Muscle layer of colon (tissue), 2 donors: Measurements from ENCODE around the gene CCR9.

ENCODE experiments used
- H3K27ac ChIP-seq: one replicate; pipeline ENCODE4 v1.7.0; 2013; ENCODE audit warnings: low read depth, mild to moderate bottlenecking, low read length, moderate library complexity
- H3K27me3 ChIP-seq, 2 donors: one replicate each; pipeline ENCODE4 v1.7.0; 2013; ENCODE audit warnings: low read length in 2 of 2, mild to moderate bottlenecking in 2 of 2; ENCODE audit not compliant: insufficient read depth in 2 of 2, control insufficient read depth in 1 of 2
- H3K36me3 ChIP-seq: one replicate; pipeline ENCODE4 v1.7.0; 2013; ENCODE audit warnings: mild to moderate bottlenecking, low read length; ENCODE audit not compliant: insufficient read depth
- H3K4me1 ChIP-seq: one replicate; pipeline ENCODE4 v1.7.0; 2013; ENCODE audit warnings: mild to moderate bottlenecking, low read length; ENCODE audit not compliant: insufficient read depth
- H3K4me3 ChIP-seq, 2 donors: one replicate each; pipeline ENCODE4 v1.7.0; 2013; ENCODE audit warnings: low read length in 2 of 2, low read depth in 1 of 2, mild to moderate bottlenecking in 1 of 2, moderate library complexity in 1 of 2
- H3K9ac ChIP-seq: one replicate; pipeline ENCODE4 v1.7.0; 2013; ENCODE audit warnings: low read length
- H3K9me3 ChIP-seq: one replicate; pipeline ENCODE4 v1.7.0; 2013; ENCODE audit warnings: mild to moderate bottlenecking, low read length
- donor health status: abdominal sarcoma.
- donor health status: Adenocarcinoma of cecum.

Gene CCR9

GRCh38 chr3:45892161-45892560 is 5.8 kb downstream of the CCR9 start:
- no peaks in the 10 kb centered on the region for H3K4me1 ChIP-seq
- no peaks in the 10 kb centered on the region for H3K36me3 ChIP-seq
- H3K27me3 ChIP-seq, result no peaks in the 10 kb centered on the region
- H3K27ac ChIP-seq, result no peak overlapping the region
- no peak overlapping the region for H3K4me3 ChIP-seq
- H3K9me3 ChIP-seq, result no peaks in the 10 kb centered on the region
- H3K9ac ChIP-seq, result no peak overlapping the region

GRCh38 chr3:45894015-45894414 is 7.7 kb downstream of the CCR9 start:
- H3K36me3 ChIP-seq, result no peaks in the 10 kb centered on the region
- no peak overlapping the region for H3K4me3 ChIP-seq

GRCh38 chr3:45895686-45896468 is 9.5 kb downstream of the CCR9 start:
- Histone ChIP-seq H3K27ac (no peak overlapping the region), H3K27me3 (no peaks in the 10 kb centered on the region), H3K9me3 (no peaks in the 10 kb centered on the region), H3K4me1 (no peaks in the 10 kb centered on the region), H3K36me3 (no peaks in the 10 kb centered on the region), H3K9ac (no peak overlapping the region), H3K4me3 (no peak overlapping the region)

More at GRCh38 chr3:45894015-45894414, 7.7 kb downstream of the CCR9 start:
- Histone ChIP-seq H3K9ac (no peak overlapping the region), H3K9me3 (no peaks in the 10 kb centered on the region), H3K27ac (no peak overlapping the region), H3K27me3 (no peaks in the 10 kb centered on the region), H3K4me1 (no peaks in the 10 kb centered on the region)

GRCh38 chr3:45896956-45897355 is 10.6 kb downstream of the CCR9 start:
- Histone ChIP-seq H3K27ac (no peak overlapping the region), H3K36me3 (no peaks in the 10 kb centered on the region), H3K9me3 (no peaks in the 10 kb centered on the region)

GRCh38 chr3:45904931-45905330 is 18.6 kb downstream of the CCR9 start:
- no peaks in the 10 kb centered on the region for H3K4me1 ChIP-seq
- H3K4me3 ChIP-seq, result no peak overlapping the region
- H3K9ac ChIP-seq, result no peak overlapping the region
- H3K9me3 ChIP-seq, result no peaks in the 10 kb centered on the region
- no peaks in the 10 kb centered on the region for H3K36me3 ChIP-seq
- no peak overlapping the region for H3K27ac ChIP-seq
- no peaks in the 10 kb centered on the region for H3K27me3 ChIP-seq

More at GRCh38 chr3:45896956-45897355, 10.6 kb downstream of the CCR9 start:
- H3K27me3 ChIP-seq, result no peaks in the 10 kb centered on the region
- no peaks in the 10 kb centered on the region for H3K4me1 ChIP-seq
- no peak overlapping the region for H3K9ac ChIP-seq
- H3K4me3 ChIP-seq, result no peak overlapping the region

GRCh38 chr3:45905755-45906154 is 19.4 kb downstream of the CCR9 start:
- Histone ChIP-seq H3K27ac (no peak overlapping the region), H3K4me1 (no peaks in the 10 kb centered on the region), H3K9ac (no peak overlapping the region), H3K27me3 (no peaks in the 10 kb centered on the region), H3K9me3 (no peaks in the 10 kb centered on the region), H3K36me3 (no peaks in the 10 kb centered on the region), H3K4me3 (no peak overlapping the region)

- no peak overlapping the region for H3K27ac ChIP-seq
- no peaks in the 10 kb centered on the region for H3K27me3 ChIP-seq
- H3K4me1 ChIP-seq, result no peaks in the 10 kb centered on the region
- no peaks in the 10 kb centered on the region for H3K36me3 ChIP-seq
- H3K9ac ChIP-seq, result no peak overlapping the region
- H3K4me3 ChIP-seq, result no peak overlapping the region
- H3K9me3 ChIP-seq, result no peaks in the 10 kb centered on the region
Measured at GRCh38 chr3:45906681-45907407, 20.5 kb downstream of the CCR9 start.

GRCh38 chr3:45907769-45908705 is 21.7 kb downstream of the CCR9 start:
- H3K9me3 ChIP-seq, result no peaks in the 10 kb centered on the region
- H3K9ac ChIP-seq, result no peak overlapping the region
- no peak overlapping the region for H3K27ac ChIP-seq
- no peak overlapping the region for H3K4me3 ChIP-seq
- peaks cover 5% of the 10 kb centered on the region for H3K36me3 ChIP-seq
- no peaks in the 10 kb centered on the region for H3K4me1 ChIP-seq
- H3K27me3 ChIP-seq, result no peaks in the 10 kb centered on the region

GRCh38 chr3:45908761-45909160 is 22.4 kb downstream of the CCR9 start:
- no peaks in the 10 kb centered on the region for H3K9me3 ChIP-seq
- H3K4me3 ChIP-seq, result no peak overlapping the region
- no peaks in the 10 kb centered on the region for H3K27me3 ChIP-seq
- H3K4me1 ChIP-seq, result no peaks in the 10 kb centered on the region
- H3K27ac ChIP-seq, result no peak overlapping the region
- H3K36me3 ChIP-seq, result peaks cover 5% of the 10 kb centered on the region
- H3K9ac ChIP-seq, result no peak overlapping the region

GRCh38 chr3:45909542-45909941 is 23.2 kb downstream of the CCR9 start:
- Histone ChIP-seq H3K36me3 (peaks cover 5% of the 10 kb centered on the region), H3K9ac (no peak overlapping the region), H3K27ac (no peak overlapping the region), H3K4me1 (no peaks in the 10 kb centered on the region), H3K4me3 (no peak overlapping the region), H3K9me3 (no peaks in the 10 kb centered on the region), H3K27me3 (no peaks in the 10 kb centered on the region)

- Histone ChIP-seq H3K4me3 (no peak overlapping the region), H3K36me3 (peaks cover 5% of the 10 kb centered on the region), H3K27ac (no peak overlapping the region), H3K9me3 (no peaks in the 10 kb centered on the region), H3K4me1 (no peaks in the 10 kb centered on the region), H3K9ac (no peak overlapping the region), H3K27me3 (no peaks in the 10 kb centered on the region)
Measured at GRCh38 chr3:45910892-45911291, 24.5 kb downstream of the CCR9 start.
